Activated naive CD8-positive, alpha-beta T cell treated with anti-CD3 and anti-CD28 coated beads, Interleukin-2, amount 50 U/mL, for 16 hours (primary cell): ENCODE results near the gene ITPR3.
A peak's percentile ranks its signal among the peaks of the same experiment; 100 is the strongest.

Experiments used
- DNase-seq: peaks from one replicate; pipeline ENCODE4 v3.0.0-alpha.2; 2020; ENCODE audit warnings: low read depth, low spot score

Gene ITPR3

DNA sequence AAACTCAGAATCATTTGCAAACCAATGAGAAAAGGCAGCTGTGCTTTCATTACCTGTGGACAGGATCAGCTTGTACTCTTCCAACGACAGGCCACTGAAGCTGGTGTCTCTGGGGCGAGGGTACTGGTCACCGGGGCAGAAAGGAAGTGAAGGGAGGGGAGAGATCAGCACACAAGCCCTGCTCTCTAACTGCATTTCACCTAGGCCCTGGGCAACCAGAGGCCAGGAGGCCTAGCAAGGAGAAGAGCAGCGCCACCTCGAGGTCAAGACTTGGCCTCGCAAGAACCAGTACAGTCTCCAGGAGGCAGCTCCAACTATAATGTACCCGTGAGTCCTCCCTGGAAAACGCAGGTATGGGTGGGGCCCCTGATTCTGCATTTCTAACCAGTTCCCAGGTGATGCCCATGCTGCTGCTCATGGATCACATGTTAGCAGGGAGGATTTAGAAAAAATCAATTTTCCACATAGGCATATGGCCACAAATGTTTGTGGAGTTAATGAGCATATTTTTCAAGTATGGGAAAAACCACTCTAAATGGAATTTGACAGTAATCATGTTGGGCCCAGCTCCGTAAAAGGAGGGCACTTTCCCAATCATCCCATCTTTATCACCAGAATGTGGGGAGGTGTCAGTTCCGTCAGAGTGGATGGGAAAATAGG, 79.4 kb downstream of the ITPR3 start:
- peak; percentile 28 for DNase-seq

DNA sequence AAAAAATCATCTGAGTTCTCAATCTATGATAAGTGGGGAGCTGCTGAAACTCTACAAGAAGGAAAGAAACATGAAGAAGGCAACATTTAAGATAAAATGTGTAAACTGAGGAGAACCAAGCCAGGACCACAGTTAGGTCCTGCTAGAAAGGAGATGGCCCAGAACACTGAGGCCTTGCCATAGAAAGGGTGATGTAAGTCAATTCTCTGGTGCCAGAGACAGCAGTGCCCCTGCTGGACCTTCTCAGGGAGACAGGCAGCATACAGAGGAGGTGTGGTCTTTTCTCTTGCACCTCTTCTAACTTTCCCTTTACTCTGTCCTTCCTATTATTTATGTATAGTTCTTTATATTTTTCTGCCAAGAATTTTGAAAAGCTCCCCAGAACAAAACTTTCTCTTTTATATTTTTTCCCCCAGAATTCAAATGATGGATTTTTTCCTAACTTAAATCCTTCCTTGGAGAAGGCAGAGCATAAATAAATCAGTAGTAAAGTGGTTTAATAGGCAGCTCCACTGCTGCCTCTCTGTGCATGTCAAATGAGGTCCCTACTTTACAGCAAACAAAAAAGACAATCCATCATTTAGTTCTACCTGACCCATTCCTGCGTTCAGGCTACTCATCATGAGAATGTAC, 81.3 kb downstream of the ITPR3 start:
- DNase-seq, result no peak

DNA sequence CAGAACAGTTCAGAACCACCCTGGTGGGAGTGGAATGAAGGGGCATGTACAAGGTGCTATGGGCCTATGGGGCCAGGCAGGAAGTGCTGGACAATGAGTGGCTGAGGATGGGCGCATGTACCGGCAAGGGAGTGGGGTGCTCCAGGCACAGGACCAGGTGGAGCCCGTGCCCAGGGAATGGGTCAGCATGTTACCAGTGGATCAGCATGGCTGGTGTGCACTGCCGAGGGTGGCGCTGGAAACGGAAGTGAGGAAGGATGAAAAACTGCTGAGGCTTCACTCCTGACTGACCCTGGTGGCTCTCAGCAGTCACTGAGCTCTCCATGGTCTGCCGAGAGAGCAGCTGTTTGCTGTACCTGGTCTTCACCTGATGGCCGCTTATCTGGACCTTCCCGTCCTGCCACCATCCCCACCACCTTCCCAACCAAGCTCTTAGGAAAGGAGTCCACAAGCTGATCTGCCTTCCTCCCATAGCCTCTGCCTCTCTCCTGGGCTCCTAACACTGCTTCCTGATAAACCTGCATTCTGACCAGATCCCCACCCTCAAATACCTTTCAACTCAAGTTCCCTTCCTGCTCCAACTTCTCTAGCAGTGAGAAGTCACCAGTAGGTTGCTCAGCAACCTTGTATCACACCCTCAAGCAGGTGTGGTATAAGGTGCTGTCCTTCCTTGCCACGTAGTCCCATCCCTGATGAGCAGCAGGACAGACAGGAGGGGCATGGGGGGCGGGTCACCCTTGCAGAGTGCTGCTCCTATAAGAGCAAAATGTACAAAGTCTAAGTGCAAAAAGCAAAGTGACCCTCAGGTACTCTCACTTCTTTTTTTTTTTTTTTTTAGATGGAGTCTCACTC, 83.3 kb downstream of the ITPR3 start:
- DNase-seq, result no peak

DNA sequence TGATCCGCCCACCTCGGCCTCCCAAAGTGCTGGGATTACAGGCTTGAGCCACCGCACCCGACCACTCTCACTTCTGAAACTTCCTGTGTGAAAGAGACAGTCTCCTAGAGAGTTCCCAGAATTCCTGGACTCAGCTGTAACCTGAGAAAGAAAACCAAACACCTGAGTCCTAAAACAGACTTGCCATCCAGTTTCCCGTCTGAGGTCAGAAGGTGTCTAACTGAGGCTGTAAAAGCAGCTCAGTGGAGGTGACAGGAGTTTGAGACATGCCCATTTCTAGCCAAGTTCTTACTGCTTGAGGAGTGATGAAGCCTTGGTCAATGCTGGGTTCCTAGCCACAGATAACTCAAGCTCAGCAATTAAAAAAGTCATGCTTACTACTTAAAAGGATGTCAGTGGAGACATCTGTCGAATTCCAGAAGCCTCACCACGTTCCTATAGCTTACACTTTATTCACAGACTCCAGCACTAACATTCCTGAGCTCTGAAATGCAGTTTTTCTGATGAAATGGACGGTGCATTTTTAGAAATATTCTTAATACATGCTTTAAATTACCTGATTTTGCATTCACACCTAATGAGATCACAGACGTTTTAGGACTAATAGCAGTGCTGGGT, 84.3 kb downstream of the ITPR3 start:
- DNase-seq, result no peak

DNA sequence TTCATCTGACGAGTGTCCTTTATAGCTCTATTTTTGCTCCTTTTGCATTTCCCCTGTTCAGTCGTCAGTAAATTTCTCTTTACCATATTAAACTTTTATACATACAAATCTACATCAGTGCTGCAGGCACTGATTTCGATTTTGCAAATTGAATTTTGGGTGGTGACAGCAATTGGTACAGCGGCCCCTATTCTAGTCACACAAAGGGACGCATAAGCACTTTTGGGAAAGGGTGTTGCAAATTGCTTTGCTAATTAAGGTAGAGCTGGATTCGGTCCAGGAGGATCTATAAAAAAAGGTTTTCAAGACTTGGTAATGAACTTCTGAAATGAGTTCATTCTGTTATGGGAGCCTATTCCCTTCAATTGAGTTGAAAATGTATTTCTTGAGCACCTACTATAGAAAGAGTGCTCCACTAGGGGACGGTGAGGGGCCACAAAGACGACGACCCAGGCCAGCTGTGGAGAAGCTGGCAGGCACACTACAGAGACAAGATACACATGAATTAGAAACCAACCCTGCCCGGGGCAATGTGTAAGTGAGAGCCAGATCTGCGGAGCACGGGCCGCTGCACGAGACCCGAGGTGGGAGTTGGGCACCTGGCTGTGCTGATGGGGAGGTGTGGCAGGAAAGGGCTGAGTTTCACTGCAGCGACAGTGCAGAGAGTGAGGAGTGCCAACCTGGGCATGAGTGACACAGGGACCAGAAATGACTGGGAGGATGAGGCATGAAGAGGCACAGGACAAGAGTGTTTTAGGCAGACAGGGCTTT, 85.0 kb downstream of the ITPR3 start:
- no peak for DNase-seq

DNA sequence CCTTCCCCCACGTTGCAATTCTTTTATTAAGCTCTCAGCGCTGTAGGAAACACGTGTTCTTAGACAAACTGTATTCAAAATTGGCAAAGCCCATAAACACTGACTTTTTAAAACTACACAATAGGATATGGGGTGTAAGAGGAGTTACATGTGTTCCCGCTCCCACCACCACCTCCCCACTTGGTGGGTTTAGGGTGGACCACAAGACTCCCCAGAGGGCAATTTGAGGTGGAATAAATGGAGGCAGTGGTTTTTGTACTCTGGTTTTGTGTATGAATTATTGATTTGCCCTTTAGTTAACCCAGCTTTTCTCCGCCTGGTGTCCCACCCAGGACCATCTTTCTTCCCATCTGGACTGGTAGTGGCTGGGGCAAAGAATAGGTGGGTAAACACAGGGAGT, 86.6 kb downstream of the ITPR3 start:
- no peak for DNase-seq

DNA sequence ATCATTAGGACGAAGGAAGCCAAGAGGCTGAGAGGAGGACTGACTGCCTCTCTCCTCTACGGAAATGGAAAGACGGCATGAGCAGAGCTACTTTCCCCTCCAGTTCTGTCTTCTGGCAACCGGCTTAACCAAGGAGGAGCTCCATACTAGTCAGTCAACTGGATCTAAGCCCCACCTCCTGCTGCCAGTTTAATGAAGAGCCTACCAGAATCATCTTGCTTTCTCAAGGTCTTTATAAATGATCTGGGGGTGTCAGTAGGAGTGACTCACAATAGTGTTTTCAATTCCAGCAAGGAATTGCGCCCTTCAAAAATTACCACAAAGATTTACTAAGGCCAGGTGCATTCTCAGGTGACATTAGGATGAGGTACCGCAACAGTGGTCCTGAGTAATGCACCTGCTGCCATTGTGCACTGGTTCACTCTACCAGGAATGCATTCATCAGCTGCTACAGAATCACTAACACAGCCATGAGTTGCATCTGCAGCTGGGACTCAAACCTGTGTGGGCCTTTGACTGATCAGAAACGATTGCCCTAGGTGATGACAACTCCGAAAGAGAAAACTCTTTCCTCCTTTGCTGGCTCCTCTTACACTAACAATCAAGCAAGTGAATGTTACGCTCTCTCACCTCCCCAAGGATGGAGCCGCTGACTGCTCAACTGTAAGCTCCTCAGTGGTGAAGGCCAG, 87.5 kb downstream of the ITPR3 start:
- DNase-seq, result no peak

DNA sequence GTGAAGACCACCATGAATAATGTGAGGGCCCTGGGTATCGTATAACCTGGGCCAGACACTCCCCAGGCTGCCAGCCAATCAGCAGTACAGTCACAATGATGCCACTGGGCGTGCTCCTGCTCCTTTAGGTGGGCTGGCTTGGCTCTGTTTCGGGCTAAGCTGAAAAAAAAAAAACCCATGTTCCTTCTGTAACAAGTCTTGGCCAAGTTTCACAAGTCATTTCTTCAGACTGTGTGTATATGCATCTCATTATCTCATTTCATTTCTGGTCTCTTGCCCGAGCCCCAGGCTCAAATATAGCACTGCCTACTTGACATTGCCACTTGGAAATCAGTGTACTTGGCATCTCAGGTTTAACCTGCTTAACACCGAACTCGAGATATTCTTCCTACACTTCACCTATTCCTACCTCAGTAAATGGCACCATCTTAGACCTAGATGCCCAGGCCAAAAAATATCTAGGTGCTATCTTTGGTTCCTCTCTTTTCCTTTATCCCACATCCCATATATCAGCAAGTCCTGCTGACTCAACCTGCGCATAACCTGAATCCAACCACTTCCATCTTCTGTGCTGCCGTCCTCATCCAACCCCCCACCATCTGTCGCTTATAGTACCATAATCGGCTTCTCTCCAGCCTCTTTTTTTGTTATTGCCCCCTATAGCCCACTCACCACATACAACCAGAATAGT, 88.6 kb downstream of the ITPR3 start:
- DNase-seq, result no peak

DNA sequence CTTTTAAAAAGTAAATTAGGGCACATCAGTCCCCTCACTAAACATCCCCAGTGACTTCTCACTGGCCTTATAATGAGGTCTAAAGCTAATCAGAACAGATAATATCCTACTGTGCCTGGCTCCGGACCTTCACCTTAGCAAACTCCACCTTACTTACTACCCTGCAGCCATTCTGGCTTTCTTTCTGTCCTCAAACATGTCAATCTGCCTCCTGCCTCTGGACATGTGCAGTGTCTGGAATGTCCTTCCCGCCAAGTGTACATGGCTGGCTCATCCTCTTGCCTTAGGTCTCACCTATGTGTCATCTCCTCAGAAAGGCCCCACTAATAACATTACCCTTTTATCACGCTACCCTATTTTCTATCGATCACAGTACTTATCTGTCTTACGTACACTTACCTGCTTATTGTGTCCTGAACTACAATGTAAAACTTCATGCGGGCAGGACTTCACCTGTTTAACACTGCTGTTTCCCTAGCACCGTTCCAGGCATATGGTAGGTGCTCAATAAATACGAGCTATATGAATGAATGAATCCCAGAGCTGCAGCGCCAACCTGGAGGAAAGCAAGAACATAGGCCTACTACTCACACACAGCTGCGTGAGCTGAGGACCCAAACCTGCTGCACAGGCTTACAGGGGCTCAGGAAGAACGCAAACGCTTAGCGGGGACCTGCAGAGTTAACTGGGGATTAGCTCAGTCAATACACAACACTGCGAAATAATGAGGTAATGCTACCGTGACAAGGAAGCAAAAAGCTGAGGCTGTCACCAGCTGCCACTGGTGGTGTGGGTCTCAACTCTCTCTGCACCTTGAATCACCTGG, 89.4 kb downstream of the ITPR3 start:
- DNase-seq, result no peak

DNA sequence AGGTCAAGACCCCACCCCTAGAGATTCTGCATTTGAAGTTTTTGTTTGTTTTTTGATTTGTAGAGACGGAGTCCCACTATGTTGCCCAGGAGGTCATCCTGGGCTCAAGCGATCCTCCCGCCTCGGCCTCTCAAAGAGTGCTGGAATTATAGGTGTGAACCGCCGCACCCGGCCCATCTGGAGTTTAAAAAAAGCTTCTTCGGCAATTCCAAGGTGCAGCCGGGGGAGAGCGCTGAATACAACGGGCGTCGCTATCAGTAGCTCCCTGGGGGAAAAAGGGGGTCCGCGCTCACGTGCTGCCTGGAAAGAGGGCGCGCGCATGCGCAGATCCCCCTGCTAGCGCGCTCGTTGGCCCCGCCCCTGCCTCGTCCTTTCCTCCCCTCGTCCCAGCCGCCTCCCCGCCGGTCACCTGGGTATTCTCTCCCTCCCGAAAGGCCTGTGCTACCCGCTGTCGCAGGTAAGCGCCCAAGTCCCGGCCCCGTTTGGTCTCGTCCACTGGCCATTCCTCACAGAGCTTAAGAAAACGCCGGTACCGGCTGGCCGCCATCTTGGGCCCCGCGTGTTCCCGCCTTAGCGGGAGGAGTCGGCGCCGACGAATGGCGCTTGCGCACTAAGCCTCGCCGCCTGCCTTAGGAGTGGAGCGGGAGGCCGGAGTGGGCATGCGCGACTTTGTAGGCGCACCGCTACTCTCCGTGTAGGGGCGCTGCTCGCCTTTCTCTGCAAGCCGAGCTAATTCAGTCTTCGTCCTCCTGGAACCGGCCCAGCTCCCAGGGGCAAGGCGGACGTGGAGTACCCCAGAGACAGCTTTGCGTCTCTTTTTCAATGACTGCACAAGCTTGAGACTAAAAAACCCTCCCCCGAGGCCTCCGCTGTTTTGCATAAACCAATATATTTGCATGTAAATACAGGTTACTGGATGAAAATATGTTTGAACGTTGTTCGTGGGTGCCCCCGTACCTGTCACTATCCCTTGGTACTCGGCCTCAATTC, 90.3 kb downstream of the ITPR3 start, which contains the start of gene UQCC2:
Gene UQCC2, minus strand, starts transcription at position 561 of the 990 bp plus-strand sequence. Its CDS starts 14 bp downstream, at position 547.
- DNase-seq, result peak; percentile 88

DNA sequence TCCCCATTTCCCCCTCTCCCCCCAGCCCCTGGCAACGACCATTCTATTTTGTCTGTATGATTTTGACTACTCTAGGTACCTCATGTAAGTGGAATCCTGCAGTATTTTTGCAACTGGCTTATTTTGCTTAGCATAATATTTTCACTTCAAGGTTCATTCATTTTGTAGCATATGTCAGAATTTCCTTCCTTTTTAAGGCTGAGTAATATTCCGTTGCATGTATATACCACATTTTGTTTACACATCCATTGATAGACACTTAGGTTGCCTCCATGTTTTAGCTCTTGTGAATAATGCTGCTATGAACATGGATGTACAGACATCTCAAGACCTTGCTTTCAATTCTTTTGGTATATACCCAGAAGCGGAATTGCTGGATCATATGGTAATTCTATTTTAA, 91.8 kb downstream of the ITPR3 start:
- no peak for DNase-seq

DNA sequence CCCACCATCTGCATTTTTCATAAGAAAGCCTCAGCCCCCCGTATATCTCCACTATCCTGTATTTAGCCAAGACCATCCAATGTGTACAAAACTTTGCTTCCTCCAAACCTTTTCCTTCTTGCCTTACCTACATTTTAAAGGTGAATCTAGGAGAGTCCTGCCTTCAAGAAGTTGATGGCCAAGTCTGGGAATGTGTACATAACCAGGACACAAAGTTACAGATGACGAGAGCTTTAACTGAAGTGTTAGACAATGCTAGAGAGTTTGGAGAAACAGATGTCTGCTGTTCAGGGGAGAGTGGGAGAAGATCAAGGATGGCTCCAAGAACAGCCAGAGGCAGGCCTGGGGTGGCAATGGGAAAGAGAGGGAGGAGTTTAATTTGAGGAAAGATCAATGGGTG, 92.7 kb downstream of the ITPR3 start:
- DNase-seq, result no peak

DNA sequence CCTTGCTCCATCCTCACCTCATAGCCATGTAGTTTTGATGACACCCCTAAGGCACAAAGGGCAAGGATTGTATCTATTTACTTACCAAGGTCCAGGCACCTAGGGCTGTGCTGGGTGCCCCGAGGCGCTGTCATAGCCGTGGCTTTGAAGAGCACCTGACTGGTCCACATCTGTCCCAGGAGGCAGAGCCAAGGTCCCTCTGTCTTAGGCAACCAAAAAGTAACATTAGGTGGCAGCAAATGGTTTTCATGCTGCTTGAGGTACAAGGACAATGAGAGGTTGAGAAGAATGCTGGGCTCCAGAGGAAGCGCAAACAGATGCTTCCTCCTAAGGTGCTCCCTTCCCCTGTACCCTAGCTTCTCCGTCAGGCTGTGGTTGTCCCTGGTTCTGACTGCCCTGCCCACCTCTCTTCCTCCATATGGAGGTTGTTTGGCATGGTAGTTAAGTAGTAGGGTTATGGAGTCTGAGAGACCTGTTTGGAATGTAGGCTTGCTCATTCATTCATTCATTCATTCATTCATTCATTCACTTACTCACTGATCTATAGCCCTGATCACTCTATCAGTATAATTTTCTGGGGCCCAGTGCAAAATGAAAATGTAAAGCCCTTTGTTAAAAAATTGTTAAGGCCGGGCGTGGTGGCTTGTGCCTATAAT, 93.4 kb downstream of the ITPR3 start:
- DNase-seq, result no peak

DNA sequence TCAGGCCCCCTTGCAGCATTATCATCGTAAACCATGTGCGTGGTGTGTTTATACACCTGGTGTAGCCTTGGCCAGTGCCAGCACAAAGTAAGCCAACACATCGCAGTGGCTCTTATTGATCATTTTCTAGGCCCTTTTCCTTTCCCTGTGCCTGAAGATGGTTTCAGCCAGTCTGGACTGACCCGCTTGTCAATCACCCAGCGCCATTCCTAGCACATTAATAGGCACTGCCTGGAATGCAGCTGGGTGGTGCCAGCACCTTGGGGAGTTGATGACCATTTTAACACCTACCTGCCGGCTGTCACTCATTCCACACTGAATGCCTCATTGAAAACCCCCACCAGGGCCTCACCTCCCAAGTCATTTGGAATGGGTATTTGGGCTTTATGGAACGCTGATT, 95.3 kb downstream of the ITPR3 start:
- no peak for DNase-seq

DNA sequence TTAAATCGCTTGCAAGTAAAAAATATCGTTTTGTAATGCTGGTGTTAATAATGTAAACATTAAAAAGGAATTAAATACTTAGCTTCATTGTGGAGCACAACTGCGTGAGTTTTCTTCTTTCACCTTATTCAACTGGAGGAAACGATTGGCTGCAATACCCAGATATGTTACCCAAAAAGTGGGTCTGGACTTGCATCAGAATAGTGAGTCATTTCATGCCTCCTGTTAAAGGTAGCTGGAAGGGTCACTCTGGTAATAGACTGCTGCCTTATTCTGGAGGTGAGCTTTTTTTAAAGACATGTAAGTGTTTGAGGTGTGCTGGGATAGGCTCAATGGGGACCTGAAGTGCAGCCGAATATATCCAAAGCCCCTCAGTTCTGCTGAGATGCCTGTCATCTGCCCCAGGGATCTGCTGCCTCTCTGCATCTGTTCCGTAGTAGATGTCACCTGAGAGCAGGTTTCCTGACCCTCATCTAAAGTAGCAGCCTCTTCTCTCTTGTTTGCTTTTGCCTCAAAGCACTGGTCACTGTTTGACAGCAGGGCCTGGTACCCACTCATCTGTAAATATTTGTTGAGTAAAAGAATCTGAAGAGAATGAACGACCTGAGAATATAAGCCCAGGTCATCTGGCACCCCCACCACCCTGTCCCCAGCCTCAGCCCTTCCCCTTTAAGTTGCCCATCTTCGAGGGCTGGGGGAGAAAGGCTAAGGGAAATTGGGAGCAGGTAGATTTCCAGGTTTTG, 95.9 kb downstream of the ITPR3 start:
- DNase-seq, result no peak

DNA sequence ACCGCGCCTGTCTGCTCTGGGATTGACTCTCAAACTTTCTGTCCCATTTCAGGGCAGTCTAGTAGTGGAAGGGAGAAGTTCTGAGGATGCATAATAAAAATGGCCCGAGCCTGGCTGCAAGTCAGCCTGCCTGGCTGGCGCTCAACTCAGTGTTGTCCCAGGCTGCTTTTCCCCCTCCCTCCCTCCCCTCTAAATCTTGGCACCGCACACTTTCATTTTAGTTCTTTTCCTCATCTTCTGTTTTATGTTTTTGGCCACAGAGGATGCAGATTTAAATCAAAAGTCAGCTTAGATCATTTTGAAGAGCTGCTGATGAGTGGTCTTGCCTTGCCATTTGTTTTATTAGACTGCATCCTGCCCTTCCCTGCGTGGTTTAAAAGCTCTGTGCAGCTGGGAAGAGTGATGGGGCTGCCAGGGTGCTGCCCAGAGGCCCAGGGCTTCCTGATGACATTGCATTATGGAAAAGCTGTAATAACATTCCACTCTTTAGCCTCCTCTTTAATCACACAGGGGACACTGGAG, 96.9 kb downstream of the ITPR3 start:
- no peak for DNase-seq

DNA sequence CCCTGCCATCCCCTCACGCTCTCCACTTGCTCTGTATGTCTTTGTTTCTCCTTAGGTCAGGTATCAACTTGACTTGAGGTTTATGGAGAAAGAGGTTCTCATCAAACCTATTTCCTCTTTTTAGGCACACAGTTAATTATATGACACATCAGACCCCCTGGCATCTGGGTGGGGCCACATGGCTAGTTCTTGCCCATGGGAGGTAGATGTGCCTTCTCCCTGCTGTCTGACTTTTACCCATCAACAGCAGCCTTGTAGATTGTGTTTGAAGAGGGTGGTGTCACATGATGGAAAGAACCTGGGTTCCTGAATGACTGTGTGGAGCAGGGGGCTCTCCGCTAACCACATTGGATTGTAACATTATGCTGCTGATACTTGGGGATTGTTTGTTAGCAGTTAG, 97.6 kb downstream of the ITPR3 start:
- no peak for DNase-seq
